Upper lobe of left lung (tissue), 6 donors: ENCODE data around the gene WNT6. TPM values are rescaled to one million over a fixed set of nuclear protein-coding genes. Genes with fewer than 3 reads are reported as not detected.
A peak's percentile ranks its signal among the peaks of the same experiment; 100 is the strongest.

ENCODE experiments used
- ATAC-seq, 2 donors: fragments of 200-7000 bp; cut with Tn5 transposase; one replicate each; pipeline ENCODE4 v1.9.1; 2022; ENCODE audit warnings: mild to moderate bottlenecking in 2 of 2, moderate library complexity in 2 of 2; ENCODE audit not compliant: low FRiP score in 2 of 2
- DNase-seq, 2 donors: peaks; one replicate each; pipeline ENCODE4 v3.0.0-alpha.2; 2019 to 2020
- H3K27ac ChIP-seq, 4 donors: fragments of 200-600 bp; sonication (generic); one replicate each; pipeline ENCODE4 v1.5.1; 2016 to 2019
- H3K27me3 ChIP-seq, 4 donors: fragments of 200-600 bp; sonication (generic); one replicate each; pipeline ENCODE4 v1.5.1; 2017 to 2019
- H3K36me3 ChIP-seq, 4 donors: fragments of 200-600 bp; sonication (generic); one replicate each; pipeline ENCODE4 v1.5.1; 2016 to 2019
- H3K4me1 ChIP-seq, 4 donors: fragments of 200-600 bp; sonication (generic); one replicate each; pipeline ENCODE4 v1.5.1; 2018 to 2019
- H3K4me3 ChIP-seq, 4 donors: fragments of 200-600 bp; sonication (generic); one replicate each; pipeline ENCODE4 v1.5.1; 2017 to 2019; ENCODE audit warnings: mild to moderate bottlenecking in 2 of 4, moderate library complexity in 1 of 4
- H3K9me3 ChIP-seq, 4 donors: fragments of 200-600 bp; sonication (generic); one replicate each; pipeline ENCODE4 v1.5.1; 2018 to 2019
- EP300 ChIP-seq, 4 donors: sonication (generic); formaldehyde crosslinking; IDR thresholded peaks; one replicate each; pipeline ENCODE4 v1.5.1; 2017; ENCODE audit warnings: antibody characterized with exemption in 4 of 4, control low read depth in 2 of 4
- POLR2A ChIP-seq, 4 donors: fragments of 450-650 bp; IDR thresholded peaks; one replicate each; pipeline ENCODE4 v1.5.1; 2016 to 2017; ENCODE audit warnings: antibody characterized with exemption in 4 of 4, mild to moderate bottlenecking in 2 of 4
- POLR2AphosphoS5 ChIP-seq, 2 donors: sonication (generic); formaldehyde crosslinking; IDR thresholded peaks; one replicate each; pipeline ENCODE4 v1.5.1; 2017; ENCODE audit warnings: antibody characterized with exemption in 2 of 2
- WGBS, 2 donors: methylation state at CpG; one replicate each; pipeline ENCODE4 v1.1.5; 2017 to 2018; 5-methylcytosine and 5-hydroxymethylcytosine counted together
- total RNA-seq, 6 donors: library from RNA; depleted of rRNA in 4 of 6; stranded (reverse); fragments of >200 nt in 4 of 6; gene quantifications; one replicate each; pipeline versions ENCODE4 v1.1.0 to v1.2.1, GENCODE V29; 2016 to 2021
- TF ChIP-seq, protein P1 (sequence below), 6 experiments: fragments of 450-650 bp in 4 of 6; fragments of 200-600 bp in 2 of 6; sonication (generic) in 2 of 6; IDR thresholded peaks; one replicate each; pipeline ENCODE4 v1.5.1; 2016 to 2019; ENCODE audit warnings: antibody characterized with exemption in 6 of 6
- donor health status: DM: no; HTN: no; CAD: no; lungs with moderate emphysema.
- donor health status: DM: no; HTN: yes; CAD: no; lungs with severe emphysema.

Gene WNT6
- total RNA-seq, 6 donors from 2014 or later = 0.31 to 4.2 (median 0.44) TPM; not detected in 3

DNA sequence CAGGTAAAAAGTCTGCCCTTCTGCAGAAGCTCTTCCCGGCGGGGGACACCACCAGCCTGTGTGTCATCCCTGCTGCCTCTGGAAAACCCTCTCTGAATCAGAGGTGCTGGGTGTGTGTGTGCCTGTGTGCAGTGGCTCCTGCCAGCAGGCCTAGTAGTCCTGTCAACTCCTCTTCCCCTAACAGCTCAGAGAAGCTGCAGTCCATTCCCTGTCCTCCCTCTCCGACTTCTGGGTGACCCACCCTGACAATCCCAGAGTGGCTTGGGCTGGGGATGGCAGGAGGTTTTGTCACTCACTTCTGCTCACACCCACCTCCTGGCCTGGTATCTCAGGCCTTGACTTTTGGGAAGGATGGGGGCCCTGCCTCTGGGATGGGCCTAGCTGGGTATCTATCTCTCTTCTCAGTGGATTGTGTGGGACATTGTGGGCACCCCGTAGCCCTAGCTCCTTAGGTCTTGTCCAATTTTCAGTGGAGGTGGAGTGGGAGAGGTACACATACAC, 23.3 kb downstream of the WNT6 start:
- peak overlapping the region in 1 of 4 donors; percentile 47 for H3K4me3 ChIP-seq
- peaks cover 0 to 53% (median 19%) of the 10 kb centered on the region in 4 donors for H3K27me3 ChIP-seq
- 60% methylated on average over 4 of the region's 4 CpGs; no CpG with 5 or more reads in 1 of the 2 donors for WGBS, 2 donors
- no peak overlapping the region for H3K27ac ChIP-seq
- H3K36me3 ChIP-seq = no peaks in the 10 kb centered on the region
- no peaks in the 10 kb centered on the region for H3K9me3 ChIP-seq
- peaks cover 18 to 32% (median 24%) of the 10 kb centered on the region in 4 donors for H3K4me1 ChIP-seq
- ATAC-seq (no peak), DNase-seq (no peak)
- TF ChIP-seq POLR2A (IDR thresholded peaks at IDR 0.05) (no peak), POLR2AphosphoS5 (IDR thresholded peaks at IDR 0.05) (no peak), EP300 (IDR thresholded peaks at IDR 0.05) (no peak)
- TF ChIP-seq, protein P1, sequence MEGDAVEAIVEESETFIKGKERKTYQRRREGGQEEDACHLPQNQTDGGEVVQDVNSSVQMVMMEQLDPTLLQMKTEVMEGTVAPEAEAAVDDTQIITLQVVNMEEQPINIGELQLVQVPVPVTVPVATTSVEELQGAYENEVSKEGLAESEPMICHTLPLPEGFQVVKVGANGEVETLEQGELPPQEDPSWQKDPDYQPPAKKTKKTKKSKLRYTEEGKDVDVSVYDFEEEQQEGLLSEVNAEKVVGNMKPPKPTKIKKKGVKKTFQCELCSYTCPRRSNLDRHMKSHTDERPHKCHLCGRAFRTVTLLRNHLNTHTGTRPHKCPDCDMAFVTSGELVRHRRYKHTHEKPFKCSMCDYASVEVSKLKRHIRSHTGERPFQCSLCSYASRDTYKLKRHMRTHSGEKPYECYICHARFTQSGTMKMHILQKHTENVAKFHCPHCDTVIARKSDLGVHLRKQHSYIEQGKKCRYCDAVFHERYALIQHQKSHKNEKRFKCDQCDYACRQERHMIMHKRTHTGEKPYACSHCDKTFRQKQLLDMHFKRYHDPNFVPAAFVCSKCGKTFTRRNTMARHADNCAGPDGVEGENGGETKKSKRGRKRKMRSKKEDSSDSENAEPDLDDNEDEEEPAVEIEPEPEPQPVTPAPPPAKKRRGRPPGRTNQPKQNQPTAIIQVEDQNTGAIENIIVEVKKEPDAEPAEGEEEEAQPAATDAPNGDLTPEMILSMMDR (IDR thresholded peaks at IDR 0.05) = no peak

DNA sequence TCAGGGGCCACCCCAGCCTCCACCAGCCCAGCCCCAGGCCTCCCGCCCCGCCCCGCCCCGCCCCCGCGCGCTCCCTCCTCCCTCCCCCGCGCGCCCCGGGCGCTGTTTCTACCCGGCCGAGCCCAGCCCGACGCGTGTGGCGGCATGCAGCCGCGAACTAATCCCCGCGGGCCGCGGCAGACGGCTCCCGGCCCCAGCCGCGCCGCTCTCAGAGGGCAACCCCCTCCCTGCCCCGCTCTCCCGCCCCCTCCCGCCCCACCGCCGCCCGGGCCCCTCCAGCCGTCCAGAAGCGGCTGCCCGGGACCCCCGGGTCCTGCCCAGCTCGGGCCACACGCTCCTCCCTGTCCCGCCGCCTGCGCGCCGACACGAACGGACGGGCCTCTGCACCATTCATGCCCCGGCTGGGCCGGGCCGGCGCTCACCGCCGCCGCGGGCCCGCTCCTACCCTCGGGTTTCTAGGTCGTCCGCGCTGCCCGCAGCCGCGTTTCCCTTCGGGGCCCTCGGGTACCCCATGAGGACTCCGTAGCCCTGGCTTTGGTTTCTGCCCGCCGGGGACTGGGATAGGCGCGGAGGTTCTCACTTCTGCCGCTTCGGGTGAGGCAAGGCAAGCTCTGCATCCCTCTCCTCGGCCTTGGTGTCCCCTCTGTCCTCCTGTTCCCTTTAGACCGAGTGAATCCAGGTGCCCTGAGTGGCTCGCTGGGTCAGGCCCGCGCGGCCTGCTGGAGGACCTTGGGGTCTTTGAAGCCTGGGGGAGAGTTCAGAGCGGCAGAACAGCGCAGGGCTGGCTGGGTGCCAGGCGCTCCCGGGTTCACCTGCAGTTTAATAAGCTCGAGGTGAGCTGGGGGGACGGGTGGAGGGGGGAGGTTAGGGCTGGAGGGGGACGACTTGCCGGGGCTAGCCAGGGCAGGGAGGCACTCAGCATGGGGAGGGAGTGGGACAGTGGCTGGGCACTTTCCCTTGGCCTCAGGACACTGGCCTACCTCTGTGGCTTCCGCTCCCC, 24.2 kb downstream of the WNT6 start:
- WGBS, 2 donors = 23 to 88% methylated on average over 1 to 39 of the region's 89 CpGs
- no peaks in the 10 kb centered on the region for H3K9me3 ChIP-seq
- peaks cover 0 to 45% (median 18%) of the 10 kb centered on the region in 4 donors for H3K27me3 ChIP-seq
- TF ChIP-seq, protein P1 (IDR thresholded peaks at IDR 0.05) = no peak
- TF ChIP-seq EP300 (IDR thresholded peaks at IDR 0.05) (no peak), POLR2A (IDR thresholded peaks at IDR 0.05) (no peak), POLR2AphosphoS5 (IDR thresholded peaks at IDR 0.05) (no peak)
- peaks cover 18 to 32% (median 24%) of the 10 kb centered on the region in 4 donors for H3K4me1 ChIP-seq
- H3K27ac ChIP-seq = no peak overlapping the region
- peak overlapping the region in 3 of 4 donors; percentile 33 to 47 (median 47) for H3K4me3 ChIP-seq
- H3K36me3 ChIP-seq = no peaks in the 10 kb centered on the region
- DNase-seq (peak in 1 of 2 donors; percentile 89), ATAC-seq (peak in 1 of 2 donors; percentile 56)

DNA sequence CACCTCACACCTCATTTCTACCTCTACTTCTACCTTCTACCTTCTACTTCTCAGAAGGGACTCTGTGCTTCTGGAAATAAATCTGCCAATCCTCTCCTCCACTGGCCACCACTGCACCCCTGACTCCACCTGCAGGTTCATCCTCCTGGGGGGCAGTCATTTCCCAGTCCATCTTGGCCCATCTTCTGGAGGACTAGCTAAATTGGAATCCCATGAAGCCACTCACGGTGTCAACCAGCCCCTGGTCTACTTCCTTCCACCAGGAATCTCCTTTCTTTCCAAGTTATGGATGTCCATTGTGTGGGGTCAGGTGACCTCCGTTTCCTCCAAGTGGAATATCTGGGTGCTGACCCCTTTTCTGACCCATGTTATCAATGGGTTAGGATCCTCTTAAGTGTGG, 24.9 kb downstream of the WNT6 start:
- 53 to 73% methylated on average over 2 of the region's 2 CpGs for WGBS, 2 donors
- no peaks in the 10 kb centered on the region for H3K9me3 ChIP-seq
- peaks cover 0 to 38% (median 14%) of the 10 kb centered on the region in 4 donors for H3K27me3 ChIP-seq
- ATAC-seq (no peak), DNase-seq (no peak)
- H3K4me1 ChIP-seq = peaks cover 18 to 32% (median 24%) of the 10 kb centered on the region in 4 donors
- TF ChIP-seq POLR2AphosphoS5 (IDR thresholded peaks at IDR 0.05) (no peak), POLR2A (IDR thresholded peaks at IDR 0.05) (no peak), EP300 (IDR thresholded peaks at IDR 0.05) (no peak)
- TF ChIP-seq, protein P1 (IDR thresholded peaks at IDR 0.05) = no peak
- H3K4me3 ChIP-seq = no peak overlapping the region
- no peak overlapping the region for H3K27ac ChIP-seq
- no peaks in the 10 kb centered on the region for H3K36me3 ChIP-seq

DNA sequence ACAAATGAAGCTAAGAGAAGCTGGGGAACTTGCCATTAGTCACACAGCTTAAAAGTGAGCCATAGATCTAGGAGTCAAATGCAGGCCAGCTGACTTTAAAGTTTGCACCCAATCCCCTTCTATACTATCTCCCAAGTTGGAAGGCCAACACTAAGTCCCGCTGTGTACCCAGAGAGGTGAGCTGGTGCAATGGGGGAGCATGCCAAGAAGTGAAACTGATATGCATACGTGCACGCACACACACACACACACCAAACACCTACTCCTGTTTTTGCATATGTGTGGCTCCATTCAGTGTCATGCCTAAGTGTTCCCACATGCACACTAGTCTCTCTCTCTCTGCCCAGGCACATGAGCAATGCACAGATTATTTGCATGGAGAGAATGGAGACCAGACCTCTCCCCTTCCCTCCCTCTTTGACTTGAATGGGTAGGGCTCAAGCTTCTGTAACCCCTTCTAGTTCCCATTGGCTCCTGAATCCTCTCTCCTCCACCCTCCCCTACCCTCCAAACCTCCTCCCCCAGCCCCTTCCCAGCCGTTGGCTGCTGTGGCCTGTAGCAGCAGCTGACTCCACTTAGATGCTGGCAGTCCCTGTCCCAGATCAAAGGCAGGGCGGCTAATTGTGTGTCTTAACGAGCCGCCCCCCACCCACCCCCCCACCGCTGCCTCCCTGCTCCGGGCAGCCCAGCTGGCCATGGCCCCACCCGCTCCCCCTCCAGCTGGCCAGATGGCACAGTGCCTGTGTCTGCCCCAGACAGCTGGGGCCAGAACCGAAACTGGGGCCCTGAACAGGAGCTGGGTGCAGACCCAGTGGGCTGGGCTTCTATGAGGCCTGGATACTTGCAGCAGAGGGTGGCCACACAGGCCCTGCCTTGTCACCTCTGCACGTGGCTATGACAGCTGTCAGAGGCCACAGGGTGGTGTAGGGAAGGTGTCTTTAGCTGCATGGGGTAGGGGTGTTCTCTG, 26.7 kb downstream of the WNT6 start:
- TF ChIP-seq, protein P1 (IDR thresholded peaks at IDR 0.05) = no peak
- TF ChIP-seq POLR2A (IDR thresholded peaks at IDR 0.05) = no peak
- no peak for TF ChIP-seq EP300 (IDR thresholded peaks at IDR 0.05)
- Histone ChIP-seq H3K9me3 (no peaks in the 10 kb centered on the region), H3K27ac (no peak overlapping the region), H3K27me3 (peaks cover 0 to 21% (median 5%) of the 10 kb centered on the region in 4 donors), H3K4me3 (no peak overlapping the region), H3K4me1 (peaks cover 6 to 16% (median 9%) of the 10 kb centered on the region in 4 donors), H3K36me3 (no peaks in the 10 kb centered on the region)
- 70 to 76% methylated on average over 7 to 9 of the region's 12 CpGs for WGBS, 2 donors
- ATAC-seq (no peak), DNase-seq (peak in 1 of 2 donors; percentile 75)
